Osteoblast (primary cell): ENCODE measurements around the gene AFAP1. TPM values are rescaled to one million over a fixed set of nuclear protein-coding genes. Genes with fewer than 3 reads are reported as not detected.

Source experiments
- DNase-seq: peaks from one replicate; pipeline ENCODE4 v3.0.0; 2011; ENCODE audit warnings: low spot score, mixed read lengths; ENCODE audit not compliant: insufficient read length; ENCODE audit errors: missing footprints
- H2AFZ ChIP-seq: 2 replicates; pipeline ENCODE4 v1.6.0; 2011; ENCODE audit warnings: mild to moderate bottlenecking, low read length
- H3K27ac ChIP-seq: 2 replicates; pipeline ENCODE4 v1.5.1; 2011; ENCODE audit warnings: mild to moderate bottlenecking, low read depth, low read length, moderate library complexity
- H3K27me3 ChIP-seq: 2 replicates; pipeline ENCODE4 v1.6.0; 2012; ENCODE audit warnings: mild to moderate bottlenecking, control low read depth, inconsistent platforms, low read length, moderate library complexity; ENCODE audit not compliant: insufficient read depth
- H3K36me3 ChIP-seq: 2 replicates; pipeline ENCODE4 v1.5.1; 2011; ENCODE audit warnings: mild to moderate bottlenecking, low read length, control low read depth, moderate library complexity; ENCODE audit not compliant: insufficient read depth
- H3K4me1 ChIP-seq: 2 replicates; pipeline ENCODE4 v1.5.1; 2011; ENCODE audit warnings: mild to moderate bottlenecking, low read length, control low read depth, moderate library complexity; ENCODE audit not compliant: insufficient read depth
- H3K4me2 ChIP-seq: 2 replicates; pipeline ENCODE4 v1.6.0; 2011; ENCODE audit warnings: mild to moderate bottlenecking, low read length; ENCODE audit not compliant: insufficient read depth
- H3K4me3 ChIP-seq: fragments of 200-600 bp; sonication (generic); 3 replicates; pipeline ENCODE4 v1.5.1; 2012; ENCODE audit warnings: mild to moderate bottlenecking, low read length, inconsistent platforms; ENCODE audit not compliant: insufficient read depth
- H3K79me2 ChIP-seq: 2 replicates; pipeline ENCODE4 v1.6.0; 2012; ENCODE audit warnings: mild to moderate bottlenecking, low read length, control low read depth, inconsistent platforms; ENCODE audit not compliant: insufficient read depth
- H3K9me3 ChIP-seq: 2 replicates; pipeline ENCODE4 v1.5.1; 2011; ENCODE audit warnings: low read depth, low read length, control low read depth
- H4K20me1 ChIP-seq: 2 replicates; pipeline ENCODE4 v1.6.0; 2012; ENCODE audit warnings: mild to moderate bottlenecking, low read length, control low read depth; ENCODE audit not compliant: insufficient read depth
- CTCF ChIP-seq: IDR thresholded peaks from 2 replicates; pipeline ENCODE4 v1.5.1; 2011; ENCODE audit warnings: mild to moderate bottlenecking, low read depth, low read length, moderate library complexity; ENCODE audit errors: extremely low read depth
- total RNA-seq: library from RNA; depleted of rRNA; stranded (reverse); fragments of >200 nt; gene quantifications from 2 replicates; pipeline ENCODE4 v1.2.3, GENCODE V29; 2012

The AFAP1 gene
- total RNA-seq, 1 donor = 101 TPM

- H3K27ac ChIP-seq = no peak overlapping the region
- no peaks in the 10 kb centered on the region for H3K9me3 ChIP-seq
- no peak overlapping the region for H3K4me3 ChIP-seq
- no peaks in the 10 kb centered on the region for H4K20me1 ChIP-seq
- no peaks in the 10 kb centered on the region for H3K4me1 ChIP-seq
- no peak overlapping the region for H2AFZ ChIP-seq
- H3K4me2 ChIP-seq = no peak overlapping the region
- no peak for TF ChIP-seq CTCF
- H3K27me3 ChIP-seq = no peaks in the 10 kb centered on the region
- H3K79me2 ChIP-seq = no peaks in the 10 kb centered on the region
- no peaks in the 10 kb centered on the region for H3K36me3 ChIP-seq
- DNase-seq = no peak
These were observed 230.7 kb downstream of the AFAP1 start for GRCh38 chr4:7708981-7709380.

Other genes with a start within 250 kb of the AFAP1 start
- gene ABLIM2, start 219.0 kb upstream of the AFAP1 start, total RNA-seq = 0.29 and 0.36 TPM in 2 replicates